Endothelial cell of umbilical vein (primary cell): ENCODE results near the gene SMARCAL1. TPM values are rescaled to one million over a fixed set of nuclear protein-coding genes. Genes with fewer than 3 reads are reported as not detected.

ENCODE experiments used
- BruUV-seq: library from RNA; stranded (reverse); fragments of 400-500 nt; replicated peaks from 2 replicates; lab custom pipeline; 2021; lab: Mats Ljungman, UMichigan
- CTCF ChIA-PET: fragments of 300-600, 350-600 bp; sonication (Branson Sonifier 250); formaldehyde crosslinking; loops from one replicate; lab custom pipeline; 2021; ENCODE audit warnings: antibody characterized with exemption, inconsistent platforms; lab: Charles Lee
- POLR2A ChIA-PET: fragments of 300-600, 350-600 bp; sonication (Branson Sonifier 250); formaldehyde crosslinking; loops from one replicate; lab custom pipeline; 2021; ENCODE audit warnings: antibody characterized with exemption, inconsistent platforms; lab: Charles Lee
- DNase-seq: peaks from one replicate; pipeline ENCODE4 v3.0.0-alpha.2; 2011; ENCODE audit warnings: low read depth, low spot score
- FAIRE-seq: peaks from 2 replicates; lab custom pipeline; 2011; peaks lifted over from hg19 to GRCh38; lab: Jason Lieb, UNC
- H2AFZ ChIP-seq: 2 replicates; pipeline ENCODE4 v1.6.0; 2012; ENCODE audit warnings: low read depth, low read length, control low read depth, inconsistent platforms
- H3K27ac ChIP-seq: 2 replicates; pipeline ENCODE4 v1.5.1; 2011; ENCODE audit warnings: low read depth, mild to moderate bottlenecking, control low read depth, low read length, moderate library complexity; ENCODE audit not compliant: insufficient read depth
- H3K27me3 ChIP-seq, 2 experiments: 2 replicates each; pipeline versions ENCODE4 v1.6.0 to v1.6.1; 2011; ENCODE audit warnings: low read length in 2 of 2, mixed read lengths in 1 of 2; ENCODE audit not compliant: control insufficient read depth in 2 of 2, insufficient read depth in 2 of 2
- H3K36me3 ChIP-seq, 2 experiments: 2 replicates in 1 of 2; 3 replicates in 1 of 2; pipeline ENCODE4 v1.5.1; 2011; ENCODE audit warnings: low read length in 2 of 2, mild to moderate bottlenecking in 1 of 2, moderate library complexity in 1 of 2; ENCODE audit not compliant: control insufficient read depth in 2 of 2, insufficient read depth in 2 of 2; ENCODE audit errors: extremely low read depth in 1 of 2
- H3K4me1 ChIP-seq: 3 replicates; pipeline ENCODE4 v1.5.1; 2011; ENCODE audit warnings: mild to moderate bottlenecking, low read length; ENCODE audit not compliant: control insufficient read depth, insufficient read depth; ENCODE audit errors: extremely low read depth
- H3K4me2 ChIP-seq: 2 replicates; pipeline ENCODE4 v1.6.1; 2011; ENCODE audit warnings: low read length, control low read depth, mixed read lengths; ENCODE audit not compliant: insufficient read depth
- H3K4me3 ChIP-seq, 3 experiments: fragments of 200-600 bp in 1 of 3; sonication (generic), shearing (Covaris generic) in 1 of 3; replicated peaks in 1 of 3; 2 replicates each; pipeline ENCODE4 v1.5.1; 2011 to 2016; ENCODE audit warnings: control low read depth in 3 of 3, low read length in 3 of 3, mild to moderate bottlenecking in 2 of 3, inconsistent platforms in 1 of 3, low read depth in 1 of 3, moderate library complexity in 1 of 3; ENCODE audit not compliant: insufficient read depth in 1 of 3
- H3K79me2 ChIP-seq: 2 replicates; pipeline ENCODE4 v1.6.0; 2012; ENCODE audit warnings: low read length, inconsistent platforms; ENCODE audit not compliant: control insufficient read depth, insufficient read depth
- H3K9ac ChIP-seq: replicated peaks from 2 replicates; pipeline ENCODE3; 2011; ENCODE audit warnings: low read length, control low read depth; ENCODE audit not compliant: insufficient read depth; ENCODE audit errors: extremely low read depth
- H3K9me1 ChIP-seq: replicated peaks from 3 replicates; pipeline ENCODE4 v1.6.0; 2011; ENCODE audit warnings: mild to moderate bottlenecking, low read length; ENCODE audit not compliant: control insufficient read depth, insufficient read depth; ENCODE audit errors: extremely low read depth
- H3K9me3 ChIP-seq: replicated peaks from 2 replicates; pipeline ENCODE4 v1.5.1; 2012; ENCODE audit warnings: low read length, inconsistent platforms; ENCODE audit not compliant: control insufficient read depth, insufficient read depth
- H4K20me1 ChIP-seq: replicated peaks from 2 replicates; pipeline ENCODE3; 2011; ENCODE audit warnings: mild to moderate bottlenecking, low read length; ENCODE audit not compliant: control insufficient read depth, insufficient read depth; ENCODE audit errors: extremely low read depth
- CTCF ChIP-seq, 2 donors: IDR thresholded peaks; 1 replicate in 1 of 2; 2 replicates in 1 of 2; pipeline ENCODE4 v1.5.1; 2011; ENCODE audit warnings: low read length in 2 of 2, mild to moderate bottlenecking in 2 of 2, moderate library complexity in 2 of 2, control low read depth in 1 of 2, inconsistent platforms in 1 of 2, low read depth in 1 of 2; ENCODE audit not compliant: insufficient read depth in 1 of 2; ENCODE audit errors: extremely low read depth in 1 of 2
- EZH2 ChIP-seq: IDR thresholded peaks from 2 replicates; pipeline ENCODE4 v1.6.1; 2012; ENCODE audit warnings: borderline replicate concordance, low read depth, mild to moderate bottlenecking, moderate library complexity, low read length, inconsistent platforms; ENCODE audit not compliant: severe bottlenecking
- FOS ChIP-seq: IDR thresholded peaks from 2 replicates; pipeline ENCODE4 v1.6.1; 2011; ENCODE audit warnings: mild to moderate bottlenecking, low read length, moderate library complexity, borderline replicate concordance; ENCODE audit not compliant: insufficient read depth
- MAX ChIP-seq: IDR thresholded peaks from 2 replicates; pipeline ENCODE4 v1.6.1; 2011; ENCODE audit not compliant: insufficient read depth, insufficient read length
- MYC ChIP-seq: IDR thresholded peaks from one replicate; pipeline ENCODE4 v1.6.1; 2011; ENCODE audit warnings: mild to moderate bottlenecking, low read depth, low read length
- POLR2A ChIP-seq: IDR thresholded peaks from 2 replicates; pipeline ENCODE4 v1.6.1; 2012; ENCODE audit warnings: low read depth, mild to moderate bottlenecking, control low read depth, low read length
- dilution Hi-C: fragments of 300-500 bp; cut with MboI; formaldehyde crosslinking; loops from one replicate; pipeline ENCODE4 v1.15.0; 2019; ENCODE audit warnings: low sequenced_read_pairs; ENCODE audit not compliant: extremely low pct_ligation_motif_present
- intact Hi-C: fragments of 100-400 bp; cut with micrococcal nuclease; formaldehyde crosslinking; loops from one replicate; pipeline ENCODE4 v1.10.0; 2022
- polyA plus RNA-seq, 4 experiments: library from polyadenylated mRNA; depleted of rRNA in 3 of 4; stranded (reverse) in 3 of 4; unstranded in 1 of 4; fragments of >200 nt; gene quantifications; 2 replicates each; pipeline versions ENCODE4 v1.2.1 to v1.2.3, GENCODE V29; 2011 to 2012; ENCODE audit warnings: missing spikeins in 1 of 4
- total RNA-seq: library from RNA; stranded (reverse); gene quantifications from 2 replicates; pipeline ENCODE4 v1.2.3, GENCODE V29; 2021

Gene SMARCAL1
- total and polyA plus RNA-seq, 2 donors (not counting 3 experiments of a cell fraction or from before 2014, with no cell fraction given) = 25.4 to 30.7 TPM

- Histone ChIP-seq H3K27me3 (no peaks in the 10 kb centered on the region), H3K27ac (no peak overlapping the region), H2AFZ (no peak overlapping the region), H3K9me3 (no peaks in the 10 kb centered on the region), H3K4me3 (no peak overlapping the region), H4K20me1 (no peaks in the 10 kb centered on the region), H3K36me3 (peaks cover 0 to 9% of the 10 kb centered on the region in 2 experiments), H3K9ac (no peak overlapping the region), H3K79me2 (no peaks in the 10 kb centered on the region), H3K4me2 (no peak overlapping the region), H3K4me1 (peaks cover 19% of the 10 kb centered on the region), H3K9me1 (no peaks in the 10 kb centered on the region)
- CTCF ChIA-PET = interaction anchor here (0.7 to 1.3 kb wide), 2 partner anchors 24 to 72 kb away, joined by 3 to 4 read pairs; partner anchors contain the start of gene RPL37A
- TF ChIP-seq CTCF (IDR thresholded peaks at IDR 0.05; ENCODE audit: extremely low read depth in 1 of 2, insufficient read depth in 1 of 2, low read depth in 1 of 2, low read length in 2 of 2) (no peak), FOS (no peak), MAX (no peak), EZH2 (no peak), MYC (no peak), POLR2A (no peak)
- no peak for DNase-seq
- dilution Hi-C loops (no loop called here), intact Hi-C loops (no loop called here)
- no peak for FAIRE-seq
- POLR2A ChIA-PET = no interaction called here
- BruUV-seq = no TSS peak
Observed at GRCh38 chr2:216474925-216475670, 62.8 kb downstream of the SMARCAL1 start.
